K562 (cell line): ENCODE measurements around the gene KCNQ5. TPM values are rescaled to one million over a fixed set of nuclear protein-coding genes. Genes with fewer than 3 reads are reported as not detected.

Experiments
- ATAC-seq: fragments of 200-7000 bp; cut with Tn5 transposase; 3 replicates; pipeline ENCODE4 v1.9.1; 2020; ENCODE audit warnings: moderate library complexity
- BruUV-seq: library from RNA; stranded (reverse); fragments of 400-500 nt; replicated peaks from 2 replicates; lab custom pipeline; 2021; lab: Mats Ljungman, UMichigan
- CTCF ChIA-PET: fragments of 300-600 bp; formaldehyde crosslinking; extraction: SDS; loops from one replicate; lab custom pipeline; 2021; ENCODE audit warnings: low intra/inter-chr PET ratio; lab: Yijun Ruan, JAX
- POLR2A ChIA-PET: fragments of 300-600, 350-650 bp; sonication (Branson Sonifier 250); formaldehyde crosslinking; extraction: SDS; loops from one replicate; lab custom pipeline; 2021; ENCODE audit warnings: antibody characterized with exemption, inconsistent platforms; lab: Yijun Ruan, JAX
- DNase-seq, 4 experiments: peaks; one replicate each; pipeline versions ENCODE4 v3.0.0 to v3.0.0-alpha.2; 2011 to 2018; ENCODE audit warnings: low spot score in 3 of 4, mixed read lengths in 3 of 4; ENCODE audit errors: extremely low read depth in 1 of 4
- FAIRE-seq: peaks from 2 replicates; lab custom pipeline; 2011; peaks lifted over from hg19 to GRCh38; lab: Jason Lieb, UNC
- H2AFZ ChIP-seq: 2 replicates; pipeline ENCODE4 v1.6.0; 2011; ENCODE audit warnings: low read depth, low read length, control low read depth, inconsistent platforms
- H3K27ac ChIP-seq: fragments of 200-600 bp; 3 replicates; pipeline ENCODE4 v1.8.0; 2011; ENCODE audit warnings: low read depth, mild to moderate bottlenecking, control low read depth, inconsistent platforms, low read length, moderate library complexity, mixed read lengths; ENCODE audit errors: extremely low read depth
- H3K27me3 ChIP-seq, 2 experiments: fragments of 300-600 bp in 1 of 2; 2 replicates in 1 of 2; 3 replicates in 1 of 2; pipeline versions ENCODE4 v1.6.0 to v1.8.0; 2011; ENCODE audit warnings: inconsistent platforms in 2 of 2, low read length in 2 of 2, mild to moderate bottlenecking in 1 of 2, mixed read lengths in 1 of 2, moderate library complexity in 1 of 2; ENCODE audit not compliant: control insufficient read depth in 2 of 2, insufficient read depth in 2 of 2
- H3K36me3 ChIP-seq: fragments of 300-600 bp; 3 replicates; pipeline ENCODE4 v1.8.0; 2011; ENCODE audit warnings: mild to moderate bottlenecking, low read length, inconsistent platforms; ENCODE audit not compliant: control insufficient read depth, insufficient read depth
- H3K4me1 ChIP-seq, 2 experiments: fragments of 200-600 bp in 1 of 2; replicated peaks in 1 of 2; 2 replicates in 1 of 2; 3 replicates in 1 of 2; pipeline versions ENCODE4 v1.5.1 to v1.8.0; 2011; ENCODE audit warnings: inconsistent platforms in 2 of 2, low read length in 2 of 2, mild to moderate bottlenecking in 1 of 2, mixed read lengths in 1 of 2, moderate library complexity in 1 of 2; ENCODE audit not compliant: control insufficient read depth in 2 of 2, insufficient read depth in 2 of 2
- H3K4me2 ChIP-seq: 2 replicates; pipeline ENCODE4 v1.6.1; 2011; ENCODE audit warnings: low read length, control low read depth, inconsistent platforms, mixed read lengths; ENCODE audit not compliant: insufficient read depth
- H3K4me3 ChIP-seq: fragments of 200-600 bp; sonication (generic), shearing (Covaris generic); 2 replicates; pipeline ENCODE4 v1.5.1; 2016; ENCODE audit warnings: control low read depth, inconsistent platforms
- H3K79me2 ChIP-seq: fragments of 200-600 bp; 3 replicates; pipeline ENCODE4 v1.8.0; 2011; ENCODE audit warnings: low read length, inconsistent platforms; ENCODE audit not compliant: control insufficient read depth, insufficient read depth
- H3K9ac ChIP-seq, 2 experiments: 2 replicates each; pipeline versions ENCODE4 v1.6.0 to v1.6.1; 2011; ENCODE audit warnings: low read depth in 2 of 2, low read length in 2 of 2, control low read depth in 1 of 2, inconsistent platforms in 1 of 2, mild to moderate bottlenecking in 1 of 2, mixed read lengths in 1 of 2; ENCODE audit not compliant: insufficient read depth in 1 of 2
- H3K9me1 ChIP-seq: one replicate; pipeline ENCODE4 v1.6.0; 2011; ENCODE audit warnings: inconsistent platforms, mild to moderate bottlenecking, low read length, moderate library complexity; ENCODE audit not compliant: control insufficient read depth, insufficient read depth
- H3K9me3 ChIP-seq: replicated peaks from 2 replicates; pipeline ENCODE4 v1.5.1; 2011; ENCODE audit warnings: low read depth, low read length, inconsistent platforms; ENCODE audit not compliant: control insufficient read depth, insufficient read depth
- H4K20me1 ChIP-seq: replicated peaks from 2 replicates; pipeline ENCODE4 v1.6.1; 2011; ENCODE audit warnings: low read length, inconsistent platforms, mixed read lengths; ENCODE audit not compliant: control insufficient read depth, insufficient read depth
- BRD4 ChIP-seq: fragments of 200-600 bp; sonication (generic); IDR thresholded peaks from 2 replicates; pipeline ENCODE4 v1.6.1; 2017; ENCODE audit warnings: inconsistent platforms
- CCAR2 ChIP-seq: fragments of 200-400 bp; formaldehyde crosslinking; IDR thresholded peaks from 2 replicates; pipeline ENCODE4 v1.6.1; 2017; ENCODE audit warnings: mild to moderate bottlenecking, low read depth, low read length
- CHD1 ChIP-seq: fragments of 200-600 bp; sonication (generic); IDR thresholded peaks from one replicate; pipeline ENCODE4 v1.6.1; 2012; ENCODE audit warnings: mild to moderate bottlenecking, moderate library complexity, low read length, inconsistent platforms
- EWSR1 ChIP-seq: fragments of 450-650 bp; IDR thresholded peaks from 2 replicates; pipeline ENCODE4 v1.6.1; 2018; ENCODE audit warnings: borderline replicate concordance, mild to moderate bottlenecking, low read depth, moderate library complexity; ENCODE audit not compliant: partially characterized antibody
- KDM5B ChIP-seq: fragments of 200-600 bp; sonication (generic); IDR thresholded peaks from 2 replicates; pipeline ENCODE4 v1.6.1; 2012; ENCODE audit warnings: low read depth, mild to moderate bottlenecking, moderate library complexity, low read length, control low read depth, inconsistent platforms; ENCODE audit not compliant: insufficient replicate concordance
- NEUROD1 ChIP-seq: fragments of 150-350 bp; IDR thresholded peaks from 2 replicates; pipeline ENCODE4 v1.6.1; 2014; ENCODE audit warnings: borderline replicate concordance, low read length, low read depth; ENCODE audit not compliant: partially characterized antibody
- PTBP1 ChIP-seq: fragments of 200-400 bp; formaldehyde crosslinking; IDR thresholded peaks from 2 replicates; pipeline ENCODE4 v1.6.1; 2017; ENCODE audit warnings: low read depth, low read length
- RBM22 ChIP-seq: fragments of 200-400 bp; formaldehyde crosslinking; IDR thresholded peaks from 2 replicates; pipeline ENCODE4 v1.6.1; 2018; ENCODE audit warnings: low read length, low read depth; ENCODE audit not compliant: poor library complexity, severe bottlenecking
- TAF15 ChIP-seq: fragments of 200-400 bp; formaldehyde crosslinking; IDR thresholded peaks from 2 replicates; pipeline ENCODE4 v1.6.1; 2017; ENCODE audit warnings: mild to moderate bottlenecking, low read depth, low read length, moderate library complexity
- TCF3 ChIP-seq: sonication (generic); formaldehyde crosslinking; IDR thresholded peaks from 2 replicates; pipeline ENCODE4 v1.4.0; 2020; ENCODE audit warnings: mild to moderate bottlenecking, missing genetic modification reagents
- ZBTB1 ChIP-seq: sonication (generic); formaldehyde crosslinking; IDR thresholded peaks from 2 replicates; pipeline ENCODE4 v1.8.1; 2023; ENCODE audit warnings: missing genetic modification reagents, low read depth, mild to moderate bottlenecking, borderline replicate concordance
- ZNF75A ChIP-seq: fragments of 450-650 bp; formaldehyde crosslinking; IDR thresholded peaks from 2 replicates; pipeline ENCODE4 v1.4.0; 2020; ENCODE audit warnings: mild to moderate bottlenecking
- ZSCAN32 ChIP-seq: fragments of 450-650 bp; formaldehyde crosslinking; IDR thresholded peaks from 2 replicates; pipeline ENCODE4 v1.4.0; 2020; ENCODE audit warnings: mild to moderate bottlenecking, moderate library complexity
- in situ Hi-C: fragments of 300-500 bp; cut with MboI; formaldehyde crosslinking; loops from 4 replicates; pipeline ENCODE4 v1.15.0; 2018; ENCODE audit warnings: inconsistent platforms, mixed read lengths
- intact Hi-C: fragments of 100-400 bp; cut with micrococcal nuclease; formaldehyde crosslinking; loops from 2 replicates; pipeline ENCODE4 v1.14.2; 2022
- polyA plus RNA-seq, 8 experiments: library from polyadenylated mRNA; depleted of rRNA in 4 of 8; stranded (reverse) in 5 of 8; unstranded in 3 of 8; fragments of >200 nt; fragmentation: Nextera tagmentation in 2 of 8; fragmentation: Illumina TruSeq in 1 of 8; extraction: Ambion mirVana in 2 of 8; extraction: Trizol in 1 of 8; gene quantifications; 2 replicates each; pipeline versions ENCODE4 v1.2.1 to v1.2.3, GENCODE V29; 2011 to 2014; ENCODE audit warnings: inconsistent platforms in 1 of 8, missing spikeins in 1 of 8
- total RNA-seq, 7 experiments: library from RNA; depleted of rRNA in 6 of 7; stranded (reverse); fragments of >200 nt in 6 of 7; fragmentation: Illumina TruSeq in 2 of 7; extraction: Trizol in 2 of 7; gene quantifications; 2 replicates each; pipeline versions ENCODE4 v1.2.1 to v1.2.3, GENCODE V29; 2011 to 2021; ENCODE audit warnings: low replicate concordance in 1 of 7

The KCNQ5 gene
- total and polyA plus RNA-seq, 9 of the 15 experiments (the other 6 are each of a cell fraction or from before 2014, with no cell fraction given): 0.31 to 5.9 (median 2.6) TPM

DNA sequence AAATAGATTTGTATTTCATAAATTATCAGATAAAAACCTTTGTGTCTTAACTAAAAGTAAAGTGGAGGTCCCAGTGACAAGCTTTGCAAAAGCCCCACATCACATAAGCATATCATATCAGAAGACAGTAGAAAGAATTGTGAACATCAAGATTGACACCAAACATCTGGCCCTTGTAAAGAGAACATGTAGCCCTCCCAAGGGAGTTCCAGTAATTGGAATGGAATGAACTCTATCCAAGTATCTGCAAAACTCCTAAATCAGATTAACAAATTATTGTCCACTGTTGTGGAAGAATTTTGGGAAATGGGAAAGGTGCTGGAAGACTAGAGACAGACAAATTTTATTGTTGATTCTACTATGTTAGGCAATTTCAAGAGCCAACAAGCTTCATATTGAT, 268.8 kb downstream of the KCNQ5 start:
- Histone ChIP-seq H3K36me3 (no peaks in the 10 kb centered on the region), H3K9me1 (no peaks in the 10 kb centered on the region), H3K4me3 (no peak overlapping the region), H4K20me1 (no peaks in the 10 kb centered on the region), H3K27me3 (no peaks in the 10 kb centered on the region), H3K4me2 (no peak overlapping the region), H3K9me3 (no peaks in the 10 kb centered on the region), H3K79me2 (no peaks in the 10 kb centered on the region), H3K27ac (no peak overlapping the region)
- in situ Hi-C loops: no loop called here
- FAIRE-seq (no peak), DNase-seq (no peak), ATAC-seq (no peak)
- no TSS peak for BruUV-seq
- intact Hi-C loops: no loop called here
- ChIA-PET POLR2A (no interaction called here), CTCF (no interaction called here)
- TF ChIP-seq ZBTB1 (CRISPR knock-in tag) (no peak), NEUROD1 (no peak), CCAR2 (no peak), CHD1 (no peak), EWSR1 (no peak), ZNF75A (CRISPR knock-in tag) (no peak), PTBP1 (no peak), KDM5B (no peak), BRD4 (no peak), TAF15 (no peak), RBM22 (no peak), ZSCAN32 (CRISPR knock-in tag) (no peak), TCF3 (CRISPR knock-in tag) (no peak)
- TF ChIP-seq, all 486 proteins: peak for 0
- Histone ChIP-seq H3K4me1 (no peaks in the 10 kb centered on the region), H3K9ac (no peak overlapping the region), H2AFZ (no peak overlapping the region)
